ENCODE data around the gene MASP1. TPM values are rescaled to one million over a fixed set of nuclear protein-coding genes. Genes with fewer than 3 reads are reported as not detected.
A peak's percentile ranks its signal among the peaks of the same experiment; 100 is the strongest.

MASP1 gene
- total RNA-seq, 6 experiments from 2014 or later, result 84.6 to 146 (median 114) TPM

DNA sequence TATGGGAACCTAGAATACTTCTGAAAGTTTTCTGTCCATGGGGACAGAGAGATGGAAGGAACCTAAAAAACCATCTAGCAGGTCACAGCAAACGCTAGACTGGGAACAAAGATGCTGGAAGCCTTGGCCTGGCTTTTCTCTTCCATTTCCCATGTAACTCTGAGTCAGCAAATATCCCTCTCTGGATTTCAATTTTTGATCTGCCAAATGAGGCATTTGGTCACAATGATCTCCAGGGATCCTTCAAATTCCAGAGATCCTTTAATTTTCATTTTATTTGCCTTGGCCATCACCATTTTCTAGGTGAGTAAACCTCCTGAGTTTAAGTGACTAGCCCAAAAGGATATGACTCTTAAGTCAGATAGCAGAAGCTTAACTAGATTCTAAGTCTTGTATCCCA is 54.6 kb downstream of the MASP1 start:
- H3K4me3 ChIP-seq, result no peak overlapping the region
- intact Hi-C loops (cut with DNase I), result no loop called here
- no peak for DNase-seq
- H3K27ac ChIP-seq, result no peak overlapping the region
- ATAC-seq, result no peak
- H3K9me3 ChIP-seq, result no peaks in the 10 kb centered on the region
- H3K36me3 ChIP-seq, result peaks cover 0 to 42% (median 8%) of the 10 kb centered on the region in 4 donors
- no peaks in the 10 kb centered on the region for H3K4me1 ChIP-seq
- TF ChIP-seq, protein P1, sequence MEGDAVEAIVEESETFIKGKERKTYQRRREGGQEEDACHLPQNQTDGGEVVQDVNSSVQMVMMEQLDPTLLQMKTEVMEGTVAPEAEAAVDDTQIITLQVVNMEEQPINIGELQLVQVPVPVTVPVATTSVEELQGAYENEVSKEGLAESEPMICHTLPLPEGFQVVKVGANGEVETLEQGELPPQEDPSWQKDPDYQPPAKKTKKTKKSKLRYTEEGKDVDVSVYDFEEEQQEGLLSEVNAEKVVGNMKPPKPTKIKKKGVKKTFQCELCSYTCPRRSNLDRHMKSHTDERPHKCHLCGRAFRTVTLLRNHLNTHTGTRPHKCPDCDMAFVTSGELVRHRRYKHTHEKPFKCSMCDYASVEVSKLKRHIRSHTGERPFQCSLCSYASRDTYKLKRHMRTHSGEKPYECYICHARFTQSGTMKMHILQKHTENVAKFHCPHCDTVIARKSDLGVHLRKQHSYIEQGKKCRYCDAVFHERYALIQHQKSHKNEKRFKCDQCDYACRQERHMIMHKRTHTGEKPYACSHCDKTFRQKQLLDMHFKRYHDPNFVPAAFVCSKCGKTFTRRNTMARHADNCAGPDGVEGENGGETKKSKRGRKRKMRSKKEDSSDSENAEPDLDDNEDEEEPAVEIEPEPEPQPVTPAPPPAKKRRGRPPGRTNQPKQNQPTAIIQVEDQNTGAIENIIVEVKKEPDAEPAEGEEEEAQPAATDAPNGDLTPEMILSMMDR (IDR thresholded peaks at IDR 0.05), result no peak
- no peak for TF ChIP-seq POLR2A (IDR thresholded peaks at IDR 0.05)
- 91% methylated on average over 1 of the region's 1 CpG for WGBS (ENCODE audit: insufficient coverage, low coverage, low lambda C conversion rate, missing lambda C conversion rate)
- H3K27me3 ChIP-seq, result no peaks in the 10 kb centered on the region

DNA sequence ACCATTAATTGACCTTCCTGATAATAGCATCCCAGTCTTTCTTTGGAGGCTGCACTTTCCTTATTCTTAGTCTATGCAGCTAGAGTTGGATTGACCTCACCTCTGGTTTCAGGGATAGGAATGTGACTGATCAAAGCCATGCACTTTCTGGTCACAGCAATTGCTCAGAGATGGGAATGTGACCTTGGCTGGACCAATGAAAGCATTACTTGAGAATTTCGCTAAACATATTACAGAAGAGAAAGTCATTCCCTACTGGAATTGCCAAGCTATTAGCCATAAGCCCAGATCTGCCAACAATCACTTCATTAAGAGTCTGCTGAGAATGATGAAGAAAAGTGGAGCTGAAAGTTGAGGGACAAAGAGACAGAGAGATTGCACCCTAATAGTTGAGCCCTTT is 61.5 kb downstream of the MASP1 start:
- Histone ChIP-seq H3K4me3 (no peak overlapping the region), H3K27me3 (no peaks in the 10 kb centered on the region), H3K4me1 (peaks cover 0 to 5% (median 0%) of the 10 kb centered on the region in 4 donors), H3K36me3 (peaks cover 0 to 10% (median 0%) of the 10 kb centered on the region in 4 donors), H3K9me3 (no peaks in the 10 kb centered on the region), H3K27ac (no peak overlapping the region)
- intact Hi-C loops (cut with DNase I), result no loop called here
- no peak for ATAC-seq
- TF ChIP-seq, protein P1 (IDR thresholded peaks at IDR 0.05), result no peak
- TF ChIP-seq POLR2A (IDR thresholded peaks at IDR 0.05), result no peak
- DNase-seq, result no peak
- WGBS (ENCODE audit: insufficient coverage, low coverage, low lambda C conversion rate, missing lambda C conversion rate), result 100% methylated on average over 1 of the region's 1 CpG

DNA sequence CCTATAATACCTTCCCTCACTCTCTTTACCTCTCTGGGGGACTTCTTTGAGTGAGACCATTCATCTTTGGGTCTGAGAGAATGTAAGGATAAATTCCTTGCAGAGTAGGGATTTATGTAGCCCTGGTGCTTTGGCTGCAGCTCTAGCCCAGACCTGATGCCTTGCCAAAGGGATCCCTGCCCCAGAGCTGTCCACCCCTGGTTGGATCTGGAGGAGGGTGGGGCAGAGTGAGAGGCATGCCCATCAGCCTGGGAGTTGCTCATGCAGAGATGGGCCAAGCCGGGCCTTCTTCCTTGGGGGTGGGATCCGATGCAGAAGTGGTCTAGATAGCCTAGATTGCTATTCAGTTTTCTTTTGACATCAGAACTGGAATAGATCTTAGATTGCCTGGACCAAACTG is 62.8 kb downstream of the MASP1 start:
- TF ChIP-seq POLR2A (IDR thresholded peaks at IDR 0.05), result no peak
- TF ChIP-seq, protein P1 (IDR thresholded peaks at IDR 0.05), result no peak
- Histone ChIP-seq H3K4me3 (no peak overlapping the region), H3K36me3 (peaks cover 0 to 11% (median 0%) of the 10 kb centered on the region in 4 donors), H3K4me1 (peaks cover 0 to 7% (median 2%) of the 10 kb centered on the region in 4 donors), H3K27me3 (no peaks in the 10 kb centered on the region), H3K9me3 (no peaks in the 10 kb centered on the region), H3K27ac (no peak overlapping the region)
- intact Hi-C loops (cut with DNase I), result no loop called here
- peak in 2 of 4 donors; percentile 29 to 38 for ATAC-seq
- no CpG with 5 or more reads among the region's 2 CpGs for WGBS (ENCODE audit: insufficient coverage, low coverage, low lambda C conversion rate, missing lambda C conversion rate)
- DNase-seq, result no peak

DNA sequence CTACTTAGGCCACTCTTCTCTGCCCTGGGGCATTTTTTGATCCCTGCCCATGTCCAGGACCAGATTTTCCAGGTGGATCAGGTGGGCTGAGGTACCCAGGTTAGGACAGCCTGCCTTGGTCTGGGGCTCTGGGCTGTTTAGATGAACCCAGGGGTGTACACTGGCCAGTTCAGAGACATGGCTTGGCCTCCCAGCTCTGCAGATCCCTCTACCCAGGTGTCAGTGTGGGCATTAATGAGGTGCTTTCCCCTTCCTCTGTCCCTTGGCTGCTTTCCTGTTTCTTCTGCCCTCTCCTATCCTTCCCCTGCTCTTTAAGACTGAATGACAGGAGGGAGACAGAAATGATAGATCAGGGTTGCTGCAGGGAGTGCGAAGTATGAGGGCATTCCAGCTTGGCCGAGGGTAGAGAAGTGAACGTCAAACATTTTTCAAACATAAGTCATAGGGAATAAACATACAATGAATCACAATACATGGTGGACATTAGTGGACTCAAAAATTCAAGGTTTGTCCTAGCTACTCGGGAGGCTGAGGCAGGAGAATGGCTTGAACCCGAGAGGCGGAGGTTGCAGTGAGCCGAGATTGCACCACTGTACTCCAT is 63.8 kb downstream of the MASP1 start:
- WGBS (ENCODE audit: insufficient coverage, low coverage, low lambda C conversion rate, missing lambda C conversion rate), result 81% methylated on average over 6 of the region's 7 CpGs
- no peak for DNase-seq
- Histone ChIP-seq H3K36me3 (peaks cover 0 to 11% (median 0%) of the 10 kb centered on the region in 4 donors), H3K27ac (no peak overlapping the region), H3K27me3 (no peaks in the 10 kb centered on the region), H3K4me3 (no peak overlapping the region), H3K9me3 (no peaks in the 10 kb centered on the region), H3K4me1 (peaks cover 0 to 17% (median 3%) of the 10 kb centered on the region in 4 donors)
- TF ChIP-seq POLR2A (IDR thresholded peaks at IDR 0.05), result no peak
- TF ChIP-seq, protein P1 (IDR thresholded peaks at IDR 0.05), result no peak
- intact Hi-C loops (cut with DNase I), result no loop called here
- no peak for ATAC-seq
